Glomerular visceral epithelial cell (primary cell): ENCODE data around the gene RAB40B.

Experiments used
- DNase-seq: peaks from one replicate; pipeline ENCODE4 v3.0.0-alpha.2; 2016; ENCODE audit errors: extremely low spot score

Gene RAB40B

GRCh38 chr17:82692268-82692667 lies 6.2 kb downstream of the RAB40B start:
- no peak for DNase-seq

- DNase-seq: no peak
These were observed 6.8 kb downstream of the RAB40B start for GRCh38 chr17:82691714-82692113.

- no peak for DNase-seq
These were observed 7.6 kb downstream of the RAB40B start for GRCh38 chr17:82690786-82691489.

- no peak for DNase-seq
These were observed 9.4 kb downstream of the RAB40B start for GRCh38 chr17:82689077-82689476.

- no peak for DNase-seq
These were observed 10.6 kb downstream of the RAB40B start for GRCh38 chr17:82687871-82688270.

- DNase-seq: peak; percentile 14
These were observed 11.1 kb downstream of the RAB40B start for GRCh38 chr17:82687375-82687861.

GRCh38 chr17:82686366-82687324 lies 11.9 kb downstream of the RAB40B start:
- DNase-seq: no peak

- no peak for DNase-seq
These were observed 13.2 kb downstream of the RAB40B start for GRCh38 chr17:82685291-82685690.

GRCh38 chr17:82684228-82684841 lies 14.2 kb downstream of the RAB40B start:
- DNase-seq: peak; percentile 74

- no peak for DNase-seq
These were observed 15.0 kb downstream of the RAB40B start for GRCh38 chr17:82683534-82683933.

- DNase-seq: no peak
These were observed 17.0 kb downstream of the RAB40B start for GRCh38 chr17:82681547-82681946.

GRCh38 chr17:82679586-82680465 lies 18.7 kb downstream of the RAB40B start:
- DNase-seq: no peak

- DNase-seq: no peak
These were observed 20.1 kb downstream of the RAB40B start for GRCh38 chr17:82678265-82678891.

- no peak for DNase-seq
These were observed 21.1 kb downstream of the RAB40B start for GRCh38 chr17:82677353-82677925.

- no peak for DNase-seq
These were observed 22.8 kb downstream of the RAB40B start for GRCh38 chr17:82675476-82676245.

- no peak for DNase-seq
These were observed 23.6 kb downstream of the RAB40B start for GRCh38 chr17:82674656-82675475.

GRCh38 chr17:82670661-82671450 lies 27.6 kb downstream of the RAB40B start:
- no peak for DNase-seq

- DNase-seq: peak; percentile 66
These were observed 29.8 kb downstream of the RAB40B start for GRCh38 chr17:82668631-82669099.
